ENCODE data around the gene DLG5.

The DLG5 gene

DNA sequence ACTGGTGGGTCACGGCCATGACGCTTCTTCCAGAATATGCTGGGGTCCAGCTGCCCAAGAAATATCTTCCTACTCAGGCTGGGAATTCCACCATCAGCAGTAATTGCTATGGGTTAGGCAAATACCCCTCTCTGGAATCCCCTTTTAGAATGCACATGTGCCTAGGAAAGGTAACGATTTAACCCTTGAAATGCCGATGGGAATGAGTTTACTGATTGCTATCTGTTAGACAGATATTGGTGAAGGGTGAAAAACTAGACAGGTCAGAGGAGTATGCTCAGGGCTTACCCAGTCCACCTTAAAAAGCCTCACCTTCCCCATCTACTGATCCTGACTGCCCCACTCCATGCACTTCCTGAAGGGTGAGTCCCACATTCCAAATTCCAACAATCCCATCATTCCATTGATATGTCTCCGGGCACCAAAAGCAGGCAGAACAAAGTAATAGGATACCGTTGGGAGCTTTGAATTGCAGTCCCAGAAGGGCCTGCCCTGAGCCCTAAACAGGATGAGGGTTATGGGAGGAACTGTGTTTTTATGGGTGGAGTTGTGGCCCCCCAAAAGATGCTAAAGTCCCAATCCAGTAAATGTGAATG lies 59.3 kb downstream of the DLG5 start:
- DNase-seq (ENCODE audit: low read depth in 2 of 2), result no peak

DNA sequence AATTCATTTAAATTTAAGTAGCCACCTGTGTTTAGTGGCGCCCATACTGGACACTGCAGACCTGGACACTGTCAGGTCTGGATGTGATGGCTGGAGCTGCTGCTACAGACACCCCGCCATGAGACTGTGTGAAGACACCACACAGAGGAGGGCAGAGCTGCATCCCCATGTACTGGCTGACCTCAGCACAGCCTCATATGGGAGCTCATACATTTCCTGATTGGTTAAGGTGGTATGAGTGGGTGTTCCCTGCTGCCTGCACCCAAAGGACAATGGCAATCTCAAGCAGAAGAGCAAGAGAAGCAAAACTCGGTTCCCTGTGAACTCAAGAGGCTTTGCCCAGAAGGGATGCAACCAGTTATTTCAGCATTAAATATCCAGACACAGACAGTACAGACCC lies 60.0 kb downstream of the DLG5 start:
- no peak for DNase-seq (ENCODE audit: low read depth in 2 of 2)

DNA sequence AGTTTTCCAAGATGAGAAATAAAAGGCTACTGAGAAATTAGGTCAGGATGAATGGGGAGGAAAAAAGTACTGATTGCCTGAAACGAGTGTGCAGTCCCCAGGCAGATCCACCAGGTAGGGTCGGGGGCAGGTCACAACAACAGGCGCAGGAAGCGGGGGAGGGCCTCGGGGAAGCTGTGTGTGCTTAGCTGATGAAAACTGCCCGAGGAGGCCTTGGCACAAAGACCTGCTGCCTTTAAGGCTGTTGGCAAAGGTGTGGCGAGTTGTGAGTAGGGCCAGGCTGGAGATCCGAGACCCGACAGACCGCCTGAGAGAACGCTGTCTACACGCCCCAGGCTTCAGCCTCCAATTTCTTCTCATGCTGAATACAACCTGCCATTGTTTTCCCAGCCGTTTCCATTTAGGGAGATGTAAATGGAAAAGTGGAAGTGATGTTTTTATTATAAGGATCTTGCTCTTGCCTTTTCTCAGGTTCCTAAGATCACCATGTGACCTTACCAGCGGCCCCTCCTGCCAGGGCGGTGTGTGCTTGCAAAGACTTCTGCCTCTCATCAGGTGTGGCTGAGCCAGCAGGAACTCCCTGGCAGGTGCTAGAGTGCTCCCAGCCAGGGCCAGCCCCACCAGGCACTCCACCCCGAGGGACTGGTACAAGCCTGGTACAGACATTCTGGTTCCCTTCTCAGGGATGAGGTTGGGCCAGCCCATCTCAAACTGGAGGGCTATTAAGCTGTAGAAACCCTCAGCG lies 60.8 kb downstream of the DLG5 start:
- no peak for DNase-seq (ENCODE audit: low read depth in 2 of 2)

DNA sequence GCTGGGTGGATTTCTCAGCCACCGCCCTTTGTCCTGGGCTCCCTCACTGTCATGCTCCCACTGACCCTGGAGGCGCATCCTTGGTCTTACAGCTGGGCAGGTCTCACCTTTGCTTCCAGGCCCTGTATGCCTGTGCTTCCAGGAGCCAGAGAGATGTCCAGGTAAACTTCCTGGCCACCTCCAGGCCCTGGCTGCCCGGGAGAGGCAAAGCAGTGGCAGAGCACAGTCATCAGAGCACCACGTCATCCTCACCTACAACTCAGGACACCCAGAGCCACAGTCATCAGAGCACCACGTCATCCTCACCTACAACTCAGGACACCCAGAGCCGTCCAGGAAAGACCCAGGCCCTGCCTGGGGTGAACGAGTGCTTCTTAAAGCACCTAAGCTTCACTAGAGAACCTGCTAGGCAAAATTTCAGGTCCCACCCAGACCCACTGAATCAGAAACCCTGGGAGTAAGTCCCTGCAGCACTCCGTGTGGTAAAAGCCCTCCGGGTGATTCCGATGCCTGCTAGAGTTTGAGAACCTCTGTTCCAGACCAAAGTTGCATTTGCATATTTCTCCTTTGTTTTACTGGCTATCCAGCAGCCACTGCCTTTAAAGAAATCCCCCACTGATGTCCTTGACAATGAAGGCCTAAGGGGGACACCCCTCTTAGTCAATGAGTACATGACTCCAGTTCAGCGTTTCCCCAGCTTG lies 62.3 kb downstream of the DLG5 start:
- DNase-seq (ENCODE audit: low read depth in 2 of 2), result no peak

DNA sequence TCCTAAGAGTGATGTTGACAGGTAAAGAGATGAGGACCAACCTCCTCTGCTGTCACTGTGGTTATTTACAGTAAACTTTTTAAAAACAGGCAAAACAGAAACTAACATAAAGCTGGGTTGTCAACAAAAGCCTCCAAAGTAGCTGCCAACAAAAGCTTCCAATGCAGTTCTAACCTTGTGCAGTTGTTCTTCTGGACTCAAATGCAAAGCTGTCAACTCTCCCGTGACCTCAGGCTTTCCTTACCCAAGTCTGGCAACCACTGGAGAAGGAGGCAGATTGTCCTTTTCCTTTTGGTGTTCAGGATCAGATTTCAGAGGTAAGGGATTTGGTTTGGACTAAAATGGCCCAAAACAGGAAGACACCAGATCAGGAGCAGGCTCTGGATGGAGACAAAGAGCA lies 63.1 kb downstream of the DLG5 start:
- DNase-seq (ENCODE audit: low read depth in 2 of 2), result no peak

DNA sequence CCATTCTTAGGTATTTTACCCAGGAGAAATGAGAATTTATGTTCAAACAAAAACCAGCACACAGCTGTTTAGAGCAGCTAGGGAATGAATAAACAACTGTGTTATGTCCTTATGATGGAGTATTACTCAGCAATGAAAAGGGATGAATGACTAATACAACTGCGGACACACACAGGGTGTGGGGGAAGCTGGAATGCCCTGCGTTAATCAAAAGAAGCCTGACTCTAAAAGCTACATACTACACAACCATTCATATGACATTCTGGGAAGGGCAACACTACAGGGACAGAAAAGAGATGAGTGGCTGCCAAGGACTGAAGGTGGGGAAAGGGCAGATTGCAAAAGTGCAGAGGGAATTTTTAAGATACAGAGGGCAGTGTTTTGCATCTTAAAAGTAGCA lies 64.0 kb downstream of the DLG5 start:
- DNase-seq (ENCODE audit: low read depth in 2 of 2), result no peak

DNA sequence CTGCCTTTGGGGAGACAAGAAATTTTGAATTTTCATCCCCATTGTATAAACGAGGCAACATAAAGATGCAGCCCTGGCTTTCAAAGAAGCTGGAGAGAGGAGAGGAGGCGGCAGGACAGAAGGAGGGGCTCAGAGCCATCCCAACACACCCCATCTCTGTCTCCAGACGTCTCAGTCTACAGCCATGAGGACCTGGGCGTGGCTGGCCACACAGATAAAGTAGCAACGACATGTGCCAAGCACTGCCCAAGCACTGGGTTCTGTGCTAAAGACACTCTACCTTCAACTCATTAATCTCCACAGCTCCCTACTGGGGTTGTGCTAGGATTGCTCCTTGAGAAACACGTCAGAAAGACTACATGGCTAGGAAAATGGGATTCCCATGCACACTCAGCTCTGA lies 65.2 kb downstream of the DLG5 start:
- no peak for DNase-seq (ENCODE audit: low read depth in 2 of 2)

DNA sequence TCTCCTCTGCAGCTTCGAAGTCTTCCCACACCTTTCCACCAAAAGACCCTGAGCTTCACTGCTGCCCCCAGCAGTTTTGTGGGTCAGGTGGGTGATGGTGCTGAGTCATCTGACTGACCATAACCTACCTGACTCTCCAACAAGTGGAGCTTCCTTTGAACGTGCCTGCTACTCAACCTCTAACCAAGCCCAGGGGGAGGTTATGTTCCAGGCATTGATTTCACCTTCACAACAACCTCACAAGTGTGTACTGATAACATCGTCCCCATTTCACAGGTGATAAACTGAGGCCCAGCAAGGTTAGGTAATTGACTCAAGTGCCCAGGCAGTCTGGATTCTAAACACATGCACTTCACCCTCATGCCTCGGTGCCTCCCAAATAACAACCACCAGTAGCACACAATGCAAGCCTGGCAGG lies 66.7 kb downstream of the DLG5 start:
- DNase-seq (ENCODE audit: low read depth in 2 of 2), result no peak

DNA sequence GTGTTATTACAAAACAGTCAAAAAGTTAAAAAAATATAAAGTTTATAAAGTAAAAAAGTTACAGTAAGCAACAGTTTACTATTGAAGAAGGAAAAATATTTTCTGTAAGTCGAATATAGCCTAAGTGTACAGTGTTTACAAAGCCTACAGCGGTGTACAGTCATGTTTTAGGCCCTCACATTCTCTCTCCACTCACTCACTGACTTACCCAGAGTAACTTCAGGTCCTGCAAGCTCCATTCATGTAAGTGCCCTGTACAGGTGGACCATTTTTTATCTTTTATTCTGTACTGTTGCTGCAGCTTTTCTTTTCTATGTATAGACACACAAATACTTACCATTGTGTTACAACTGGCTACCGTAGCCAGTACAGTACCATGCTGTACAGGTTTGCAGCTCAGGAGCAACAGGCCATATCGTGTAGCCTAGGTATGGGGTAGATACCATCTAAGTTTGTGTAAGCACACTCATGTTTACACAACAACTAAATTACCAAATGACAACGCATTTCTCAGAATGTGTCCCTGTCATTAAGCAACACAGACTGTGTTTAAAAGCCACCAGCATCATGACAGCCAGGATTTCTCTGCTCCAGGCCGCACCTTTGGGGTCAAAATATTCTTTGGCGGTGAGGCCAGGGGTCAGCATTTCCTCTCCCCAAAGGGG lies 67.2 kb downstream of the DLG5 start:
- no peak for DNase-seq (ENCODE audit: low read depth in 2 of 2)

DNA sequence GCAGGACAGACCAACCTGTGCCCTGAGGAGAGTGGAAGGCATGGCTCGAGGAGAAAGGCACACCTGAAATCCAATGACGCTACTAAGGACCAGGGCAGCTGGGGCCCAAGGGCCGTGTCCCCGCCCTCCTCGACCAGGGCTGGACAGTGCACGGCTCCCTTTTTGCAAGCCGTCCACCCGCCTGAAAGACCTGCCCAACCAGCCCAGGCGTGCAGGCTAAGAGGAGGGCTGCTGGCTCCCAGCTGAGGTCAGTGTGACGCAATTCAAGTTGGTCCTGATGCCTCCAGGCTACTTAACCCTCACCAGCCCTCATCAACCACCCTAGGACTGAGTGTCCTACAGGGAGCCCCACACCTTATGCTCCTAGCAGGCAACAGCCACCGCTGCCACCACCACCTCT lies 69.3 kb downstream of the DLG5 start:
- DNase-seq (ENCODE audit: low read depth in 2 of 2), result no peak

DNA sequence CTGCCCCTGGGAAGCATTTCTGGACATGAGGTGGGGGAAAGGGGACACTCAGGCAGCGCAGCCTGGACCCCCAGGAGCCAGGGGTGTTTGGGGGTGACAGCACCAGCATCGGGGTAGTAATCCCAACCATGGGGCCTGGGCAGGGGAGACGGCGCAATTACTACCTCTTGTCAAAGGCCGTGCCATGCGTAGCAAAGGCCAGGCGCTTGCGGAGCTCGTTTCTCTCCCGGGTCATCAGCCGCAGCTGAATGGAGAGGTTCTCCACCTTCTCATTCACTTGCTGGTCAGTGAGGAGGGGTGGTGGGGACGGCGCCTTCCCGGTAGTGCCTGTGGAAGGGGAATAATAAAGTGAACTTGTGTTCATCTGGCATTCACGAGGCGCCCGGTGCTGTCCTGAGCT lies 70.0 kb downstream of the DLG5 start:
- DNase-seq (ENCODE audit: low read depth in 2 of 2), result no peak

DNA sequence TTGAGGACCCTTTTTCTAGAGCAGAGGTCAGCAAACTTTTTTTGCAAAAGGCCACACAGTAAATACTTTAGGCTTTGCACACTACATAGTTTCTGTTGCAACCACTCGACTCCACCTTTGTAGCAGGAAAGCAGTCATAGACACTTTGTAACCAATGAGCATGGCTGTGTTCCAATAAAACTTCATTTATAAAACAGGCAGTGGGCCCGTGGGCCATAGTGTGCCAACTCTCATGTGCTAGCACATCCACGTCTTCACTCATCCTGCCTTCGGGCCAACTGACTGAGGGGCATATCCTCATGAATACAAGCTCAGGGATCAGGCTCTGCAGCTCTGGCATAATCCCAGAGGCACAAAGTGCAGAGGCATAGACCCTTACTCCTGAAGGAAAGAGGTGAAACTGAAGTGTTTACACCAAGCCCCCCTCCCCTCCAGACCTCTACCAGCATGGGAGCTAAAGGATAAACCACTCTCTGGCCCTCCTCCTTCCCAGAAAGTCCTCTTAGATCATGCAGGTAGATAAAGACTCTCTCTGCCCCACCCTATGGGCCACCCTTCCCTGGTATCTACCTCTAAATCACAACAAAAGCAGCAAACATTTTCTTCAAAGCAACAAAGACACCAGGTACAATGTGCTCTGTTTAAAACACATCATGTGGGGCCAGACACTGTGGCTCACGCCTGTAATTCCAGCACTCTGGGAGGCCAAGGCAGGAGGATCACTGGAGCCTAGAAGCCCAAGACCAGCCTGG lies 71.0 kb downstream of the DLG5 start:
- DNase-seq (ENCODE audit: low read depth in 2 of 2), result no peak

DNA sequence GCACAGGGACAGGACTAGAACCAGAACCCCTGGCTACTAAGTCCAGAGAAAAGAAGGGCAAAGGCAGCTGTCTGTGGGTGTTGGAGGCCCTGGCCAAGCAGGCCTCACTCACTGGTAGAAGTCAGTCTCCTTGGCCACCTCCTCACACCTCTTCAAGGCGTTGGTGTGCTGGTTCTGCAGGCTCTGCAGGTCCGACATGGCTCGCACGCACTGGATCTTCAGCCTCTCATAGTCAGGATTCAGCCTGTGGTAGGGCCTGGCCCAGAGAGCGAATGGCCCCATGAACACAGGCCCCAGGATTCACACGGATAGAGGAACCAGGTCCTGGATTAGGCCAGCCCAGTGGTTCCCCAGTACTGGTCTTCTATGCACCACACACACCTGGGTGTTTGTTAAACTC lies 72.4 kb downstream of the DLG5 start:
- DNase-seq (ENCODE audit: low read depth in 2 of 2), result no peak

DNA sequence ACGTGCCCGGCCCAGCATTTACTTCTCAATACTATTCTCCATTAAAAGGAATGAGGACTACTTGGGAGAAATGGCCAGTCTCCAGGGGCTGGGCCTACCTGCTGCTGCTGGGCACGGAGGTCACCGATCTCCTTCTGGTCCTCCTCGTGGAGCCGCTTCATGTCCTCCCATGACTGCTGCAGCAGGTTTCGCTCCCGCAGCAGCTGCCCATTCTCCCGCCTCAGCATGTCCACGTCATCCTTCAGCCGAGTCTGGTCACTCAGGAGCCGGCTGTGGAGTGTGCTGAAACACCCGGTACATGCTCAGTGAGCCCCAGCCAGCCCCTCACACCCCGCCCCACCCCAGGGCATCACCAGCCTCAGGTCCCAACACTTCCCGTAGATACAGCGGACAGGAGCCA lies 73.3 kb downstream of the DLG5 start:
- DNase-seq (ENCODE audit: low read depth in 2 of 2), result no peak

DNA sequence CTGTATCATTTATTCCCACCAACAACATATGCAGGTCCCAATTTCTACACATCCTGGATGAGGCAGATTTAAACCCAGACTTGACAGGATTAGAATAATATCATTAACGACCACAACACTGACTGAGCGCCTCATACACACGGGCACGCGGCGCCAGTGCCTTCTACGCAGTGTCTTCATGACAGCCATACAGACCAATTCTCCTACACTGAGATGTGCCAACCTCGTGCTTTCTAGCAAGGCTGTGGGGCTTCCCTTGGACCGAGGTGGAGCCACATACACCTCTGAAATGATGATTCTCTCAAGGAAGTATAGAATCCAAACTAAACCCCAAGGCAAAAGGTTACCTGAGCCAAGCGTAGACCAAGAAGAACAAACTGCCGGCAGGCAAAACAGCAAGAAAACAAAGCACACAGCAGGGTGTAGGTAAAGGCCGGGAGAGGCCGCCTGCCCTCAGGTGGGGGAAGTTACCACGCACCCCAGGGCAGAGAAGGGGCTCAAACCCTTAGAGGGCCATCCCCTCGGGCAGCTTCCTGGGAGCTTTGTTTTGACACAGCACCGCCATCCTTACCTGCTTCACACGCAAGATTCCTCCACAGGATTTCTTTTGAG lies 75.8 kb downstream of the DLG5 start:
- no peak for DNase-seq (ENCODE audit: low read depth in 2 of 2)

DNA sequence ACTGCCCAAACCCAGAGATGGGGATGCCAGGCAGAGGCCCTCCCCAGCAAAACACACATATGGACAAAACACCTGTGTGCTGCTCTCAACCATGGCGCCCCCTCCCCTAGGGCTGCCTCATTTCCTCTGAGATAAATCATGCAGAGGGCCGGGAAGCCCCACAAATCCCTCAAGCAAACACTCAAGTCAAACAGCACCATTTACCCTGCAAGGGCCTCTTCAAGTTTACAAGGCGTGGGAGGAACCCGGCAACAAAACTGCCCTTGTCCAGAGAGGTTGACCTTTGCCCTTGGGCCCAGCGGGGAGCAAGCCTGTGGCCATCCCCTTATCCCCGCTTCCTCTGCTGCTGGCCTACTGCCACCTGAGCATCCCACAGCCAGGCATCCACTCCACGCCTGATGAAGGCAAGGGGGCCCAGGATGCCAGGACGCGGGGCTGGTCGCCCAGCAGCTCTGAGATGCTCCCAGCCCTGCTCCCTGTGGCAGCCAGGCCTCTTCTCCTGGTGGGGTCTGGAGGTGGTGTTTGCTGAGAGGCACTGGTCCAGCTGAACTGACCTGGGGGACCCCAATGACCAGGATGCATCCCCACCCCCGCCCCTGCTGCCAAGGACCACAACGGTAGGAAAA lies 77.4 kb downstream of the DLG5 start:
- no peak for DNase-seq (ENCODE audit: low read depth in 2 of 2)

DNA sequence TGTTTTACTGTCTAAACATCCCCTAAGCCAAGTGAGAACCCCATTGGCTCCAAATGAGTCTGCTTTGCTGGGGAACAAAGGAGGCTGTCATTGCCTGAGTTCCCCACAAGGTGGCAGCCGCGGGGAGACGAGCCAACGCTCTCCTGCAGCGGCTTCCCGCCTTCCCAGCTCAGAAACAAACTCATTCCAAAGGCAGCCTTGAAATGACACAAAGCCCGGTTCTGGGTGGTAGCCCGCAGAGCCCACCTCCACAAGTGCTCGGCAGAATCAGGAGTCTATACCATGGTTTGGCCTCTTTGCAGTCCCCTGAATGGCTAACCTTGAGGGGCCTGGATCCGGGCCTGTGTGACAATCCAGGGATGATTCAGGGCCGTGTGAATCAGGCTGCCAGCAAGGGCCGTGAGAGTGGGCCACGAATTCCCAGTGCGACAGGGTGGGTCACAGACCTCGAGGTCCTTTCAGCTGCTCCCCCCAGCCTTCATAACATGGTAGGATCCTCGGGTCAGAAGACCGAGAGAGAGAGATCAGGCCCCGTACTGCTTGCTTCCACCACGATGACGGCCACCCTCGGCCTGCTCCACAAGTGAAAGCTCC lies 79.7 kb downstream of the DLG5 start:
- peak; percentile 30 to 33 for DNase-seq (ENCODE audit: low read depth in 2 of 2)

DNA sequence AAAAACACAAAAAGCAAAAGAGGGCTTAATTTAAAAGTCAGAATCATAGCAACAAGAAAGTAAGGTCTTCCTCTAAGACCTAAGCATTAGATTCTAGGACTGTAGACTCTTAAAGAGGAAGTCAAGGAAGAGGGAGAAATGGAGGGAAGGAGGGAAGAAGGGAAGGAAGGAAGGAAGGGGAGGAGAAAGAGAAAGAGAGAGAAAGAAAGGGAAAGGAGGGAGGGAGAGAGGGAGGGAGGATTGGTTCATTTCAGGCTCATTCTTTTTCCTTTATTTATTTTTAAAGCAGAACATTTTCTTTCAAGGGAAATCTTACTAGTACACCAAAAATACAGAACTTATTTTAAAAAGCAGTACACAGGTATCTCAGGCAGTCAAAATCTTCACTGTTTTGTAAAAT lies 81.1 kb downstream of the DLG5 start:
- no peak for DNase-seq (ENCODE audit: low read depth in 2 of 2)

DNA sequence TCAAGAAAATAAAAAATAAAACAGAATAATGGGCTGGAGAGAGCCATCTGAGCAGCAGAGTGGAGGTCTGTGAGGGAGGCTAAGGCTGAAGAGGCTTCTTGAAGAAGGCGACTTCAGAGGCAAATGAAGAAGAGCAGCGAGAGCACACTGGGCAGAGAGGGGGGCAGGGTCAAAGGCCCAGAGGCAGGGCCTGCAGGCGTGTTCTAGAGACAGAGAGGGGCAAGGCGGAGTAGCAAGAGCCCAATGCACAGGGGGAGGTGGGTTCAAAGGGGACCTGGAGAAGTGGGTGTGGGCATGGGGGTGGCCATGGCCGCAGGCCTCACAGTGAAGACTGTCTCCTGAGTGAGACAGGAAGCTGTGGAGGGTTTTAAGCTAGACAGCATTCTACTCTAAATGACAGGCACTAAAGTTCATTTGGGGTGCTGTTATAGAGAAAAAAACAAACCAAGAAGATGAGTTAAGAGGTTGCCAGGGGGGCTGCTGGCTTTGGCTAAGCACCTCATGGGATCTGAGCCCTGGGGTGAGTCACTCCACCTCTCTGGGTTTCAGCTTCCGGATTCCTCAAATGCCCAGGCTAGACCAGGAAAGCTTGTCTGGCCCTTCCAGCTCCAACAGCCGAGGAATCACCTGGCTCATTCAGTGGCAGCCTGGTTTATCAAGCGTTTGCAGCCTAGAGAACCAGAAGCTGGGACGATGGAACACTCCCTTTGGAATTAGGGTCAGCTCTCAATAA lies 81.7 kb downstream of the DLG5 start:
- no peak for DNase-seq (ENCODE audit: low read depth in 2 of 2)

DNA sequence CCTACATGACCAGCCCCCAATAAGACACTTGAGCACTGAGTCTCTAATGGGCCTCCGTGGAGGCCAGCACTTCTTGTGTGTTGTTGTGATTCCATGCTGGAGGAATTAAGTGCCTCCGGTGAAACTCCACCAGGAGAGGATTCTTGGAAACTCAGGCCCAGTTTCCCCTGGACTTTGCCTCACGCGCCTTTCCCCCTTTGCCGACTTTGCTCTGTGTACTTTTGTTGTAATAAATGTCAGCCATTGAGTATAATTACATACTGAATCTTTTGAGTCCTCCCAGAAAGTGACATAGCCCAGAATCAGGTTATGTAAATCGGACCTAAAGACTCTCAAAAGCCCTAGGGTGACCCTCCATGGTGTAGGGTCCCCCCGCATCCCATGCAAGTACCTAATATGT lies 82.4 kb downstream of the DLG5 start:
- DNase-seq (ENCODE audit: low read depth in 2 of 2), result no peak

All from stimulated activated CD8-positive, alpha-beta memory T cell treated with anti-CD3 and anti-CD28 coated beads, Interleukin-2, amount 100 ng/mL, for 1 hour (primary cell).